SU-DHL-6 (cell line): ENCODE results near the gene SAXO1.

Source experiments
- H2AFZ ChIP-seq: fragments of 200-600 bp; sonication (generic); 2 replicates; pipeline ENCODE4 v1.6.1; 2014; ENCODE audit warnings: low read depth, mild to moderate bottlenecking, moderate library complexity, mixed read lengths, antibody characterized with exemption, low read length; ENCODE audit not compliant: severe bottlenecking
- H3F3A ChIP-seq: fragments of 200-600 bp; shearing (Covaris generic); 2 replicates; pipeline ENCODE4 v1.6.0; 2016; ENCODE audit warnings: antibody characterized with exemption, mild to moderate bottlenecking; ENCODE audit not compliant: insufficient read depth
- H3K27ac ChIP-seq: fragments of 200-600 bp; sonication (generic); 2 replicates; pipeline ENCODE4 v1.5.1; 2016; ENCODE audit warnings: low read depth, mild to moderate bottlenecking, low read length, moderate library complexity, mixed read lengths
- H3K27me3 ChIP-seq: fragments of 200-600 bp; sonication (generic), shearing (Covaris generic); 2 replicates; pipeline ENCODE4 v1.6.0; 2014; ENCODE audit warnings: mild to moderate bottlenecking, low read length
- H3K36me3 ChIP-seq: fragments of 200-600 bp; sonication (generic); 2 replicates; pipeline ENCODE4 v1.6.1; 2014; ENCODE audit warnings: mild to moderate bottlenecking, low read length, mixed read lengths
- H3K4me2 ChIP-seq: fragments of 300-600, 200-600 bp; shearing (Covaris generic), sonication (generic); 2 replicates; pipeline ENCODE4 v1.6.0; 2014; ENCODE audit warnings: low read length, low read depth, mild to moderate bottlenecking; ENCODE audit not compliant: poor library complexity, severe bottlenecking
- H3K4me3 ChIP-seq: fragments of 200-600 bp; sonication (generic); 2 replicates; pipeline ENCODE4 v1.5.1; 2014; ENCODE audit warnings: antibody characterized with exemption, low read length, mild to moderate bottlenecking, mixed read lengths; ENCODE audit not compliant: insufficient read depth, poor library complexity, severe bottlenecking
- H3K79me2 ChIP-seq: fragments of 200-600 bp; sonication (generic); 2 replicates; pipeline ENCODE4 v1.6.1; 2014; ENCODE audit warnings: mild to moderate bottlenecking, low read length, moderate library complexity; ENCODE audit not compliant: insufficient read depth
- H3K9ac ChIP-seq: fragments of 200-600 bp; sonication (generic); 2 replicates; pipeline ENCODE4 v1.7.0; 2014; ENCODE audit warnings: mild to moderate bottlenecking, low read length
- H3K9me2 ChIP-seq: fragments of 200-600 bp; sonication (generic); replicated peaks from 2 replicates; pipeline ENCODE4 v1.6.1; 2014; ENCODE audit warnings: low read length; ENCODE audit not compliant: insufficient read depth
- H3K9me3 ChIP-seq: fragments of 200-600 bp; sonication (generic); 2 replicates; pipeline ENCODE4 v1.6.1; 2014; ENCODE audit warnings: low read length, mixed read lengths; ENCODE audit not compliant: insufficient read depth
- H4K20me1 ChIP-seq: fragments of 200-600 bp; sonication (generic); 2 replicates; pipeline ENCODE4 v1.6.1; 2014; ENCODE audit warnings: low read depth, mild to moderate bottlenecking, antibody characterized with exemption, low read length, moderate library complexity, mixed read lengths
- EZH2phosphoT487 ChIP-seq: fragments of 200-600 bp; sonication (generic), shearing (Covaris generic); conservative IDR thresholded peaks from 2 replicates; pipeline ENCODE4 v1.6.1; 2018; ENCODE audit warnings: mild to moderate bottlenecking, antibody characterized with exemption, low read length, moderate library complexity, mixed read lengths
- TF ChIP-seq, protein P1 (sequence below): fragments of 200-600 bp; sonication (generic); IDR thresholded peaks from one replicate; pipeline ENCODE4 v1.5.1; 2017; ENCODE audit warnings: antibody characterized with exemption, mild to moderate bottlenecking, low read length, moderate library complexity; ENCODE audit not compliant: insufficient read depth, poor library complexity, severe bottlenecking

Gene SAXO1

DNA sequence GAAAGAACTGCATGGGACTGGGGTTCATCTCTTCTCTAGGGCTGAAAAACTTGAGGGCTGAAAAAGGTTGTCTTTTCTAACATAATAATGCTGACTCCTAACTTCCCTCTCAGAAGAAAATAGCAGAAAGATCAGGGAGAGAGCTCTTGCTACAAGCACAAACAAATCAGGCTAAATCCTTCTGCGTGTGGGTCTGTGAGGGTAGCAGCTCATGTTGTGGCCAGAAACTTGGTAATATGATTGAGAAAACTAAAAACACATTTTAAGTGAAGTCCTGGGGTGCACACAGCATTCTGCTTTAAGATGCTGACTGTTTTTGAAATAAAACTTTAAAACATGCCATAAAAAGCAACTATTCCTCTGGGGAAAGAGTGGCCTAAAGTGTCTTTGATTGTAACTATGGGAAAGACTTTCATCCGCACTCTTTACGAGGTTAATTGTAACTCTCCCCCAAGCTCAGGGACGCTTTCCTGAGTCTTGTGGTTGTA, 56.7 kb downstream of the SAXO1 start:
- Histone ChIP-seq H3F3A (no peaks in the 10 kb centered on the region), H3K4me3 (no peak overlapping the region), H3K9ac (no peak overlapping the region), H3K4me2 (no peak overlapping the region), H3K27me3 (0 out of 2 replicates have a peak, but pooled peaks cover 4% of the 10 kb centered on the region), H3K36me3 (no peaks in the 10 kb centered on the region), H3K9me3 (no peaks in the 10 kb centered on the region), H3K27ac (no peak overlapping the region), H2AFZ (no peak overlapping the region), H3K9me2 (no peaks in the 10 kb centered on the region), H4K20me1 (no peaks in the 10 kb centered on the region), H3K79me2 (no peaks in the 10 kb centered on the region)
- TF ChIP-seq, protein P1, sequence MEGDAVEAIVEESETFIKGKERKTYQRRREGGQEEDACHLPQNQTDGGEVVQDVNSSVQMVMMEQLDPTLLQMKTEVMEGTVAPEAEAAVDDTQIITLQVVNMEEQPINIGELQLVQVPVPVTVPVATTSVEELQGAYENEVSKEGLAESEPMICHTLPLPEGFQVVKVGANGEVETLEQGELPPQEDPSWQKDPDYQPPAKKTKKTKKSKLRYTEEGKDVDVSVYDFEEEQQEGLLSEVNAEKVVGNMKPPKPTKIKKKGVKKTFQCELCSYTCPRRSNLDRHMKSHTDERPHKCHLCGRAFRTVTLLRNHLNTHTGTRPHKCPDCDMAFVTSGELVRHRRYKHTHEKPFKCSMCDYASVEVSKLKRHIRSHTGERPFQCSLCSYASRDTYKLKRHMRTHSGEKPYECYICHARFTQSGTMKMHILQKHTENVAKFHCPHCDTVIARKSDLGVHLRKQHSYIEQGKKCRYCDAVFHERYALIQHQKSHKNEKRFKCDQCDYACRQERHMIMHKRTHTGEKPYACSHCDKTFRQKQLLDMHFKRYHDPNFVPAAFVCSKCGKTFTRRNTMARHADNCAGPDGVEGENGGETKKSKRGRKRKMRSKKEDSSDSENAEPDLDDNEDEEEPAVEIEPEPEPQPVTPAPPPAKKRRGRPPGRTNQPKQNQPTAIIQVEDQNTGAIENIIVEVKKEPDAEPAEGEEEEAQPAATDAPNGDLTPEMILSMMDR = no peak
- TF ChIP-seq EZH2phosphoT487 = no peak

DNA sequence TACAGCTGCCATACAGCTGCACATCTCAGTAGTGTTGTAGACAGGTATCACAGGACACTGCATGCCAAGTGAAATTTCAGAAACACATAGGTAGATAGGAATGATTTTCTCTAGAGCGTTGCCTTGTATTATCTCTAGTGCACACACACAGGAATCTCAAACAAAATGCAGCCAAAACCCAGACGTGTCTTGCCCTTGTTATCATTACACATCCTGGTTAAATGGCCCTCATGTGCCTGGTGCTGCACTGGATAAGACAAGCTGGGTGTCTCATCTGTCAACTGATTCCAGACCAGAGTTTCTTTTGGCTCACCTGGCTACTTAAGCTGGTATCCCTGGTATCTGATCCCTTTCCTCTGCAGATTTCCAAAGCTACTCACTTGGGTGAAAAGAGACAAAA, 59.7 kb downstream of the SAXO1 start:
- no peak overlapping the region for H3K9ac ChIP-seq
- no peaks in the 10 kb centered on the region for H3K9me3 ChIP-seq
- TF ChIP-seq, protein P1 = no peak
- no peak for TF ChIP-seq EZH2phosphoT487
- 0 out of 2 replicates have a peak, but pooled peaks cover 4% of the 10 kb centered on the region for H3K27me3 ChIP-seq
- H4K20me1 ChIP-seq = no peaks in the 10 kb centered on the region
- no peaks in the 10 kb centered on the region for H3F3A ChIP-seq
- H3K4me2 ChIP-seq = no peak overlapping the region
- H3K79me2 ChIP-seq = no peaks in the 10 kb centered on the region
- no peaks in the 10 kb centered on the region for H3K36me3 ChIP-seq
- H2AFZ ChIP-seq = no peak overlapping the region
- no peak overlapping the region for H3K27ac ChIP-seq
- H3K9me2 ChIP-seq = no peaks in the 10 kb centered on the region
- H3K4me3 ChIP-seq = no peak overlapping the region

DNA sequence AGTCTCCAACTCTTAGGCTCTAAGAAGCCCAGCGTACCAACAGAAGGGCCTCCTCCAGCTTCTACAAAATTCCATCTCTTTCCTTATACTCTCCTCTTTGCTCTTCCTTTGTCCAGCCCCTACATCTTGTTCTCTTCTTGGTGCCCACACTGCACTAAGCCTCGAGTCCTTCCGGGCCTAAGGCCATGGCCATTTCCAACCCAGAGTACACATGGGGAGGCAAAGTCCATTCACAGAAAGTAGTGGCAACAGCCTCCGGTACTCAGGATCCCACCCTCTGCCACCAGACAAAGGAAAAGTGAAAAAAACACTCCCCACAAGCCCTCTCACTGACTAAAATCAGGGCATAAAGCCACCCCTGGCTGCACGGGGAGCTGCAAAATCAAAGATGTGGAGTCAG, 60.3 kb downstream of the SAXO1 start:
- H3K4me3 ChIP-seq = no peak overlapping the region
- no peaks in the 10 kb centered on the region for H3K79me2 ChIP-seq
- H3F3A ChIP-seq = no peaks in the 10 kb centered on the region
- no peak for TF ChIP-seq EZH2phosphoT487
- TF ChIP-seq, protein P1 = no peak
- H3K9ac ChIP-seq = no peak overlapping the region
- H4K20me1 ChIP-seq = no peaks in the 10 kb centered on the region
- H3K27me3 ChIP-seq = 0 out of 2 replicates have a peak, but pooled peaks cover 4% of the 10 kb centered on the region
- H3K27ac ChIP-seq = no peak overlapping the region
- no peak overlapping the region for H2AFZ ChIP-seq
- H3K9me2 ChIP-seq = no peaks in the 10 kb centered on the region
- H3K9me3 ChIP-seq = peaks cover 4% of the 10 kb centered on the region; the same call in 1 of the 2 replicates
- H3K4me2 ChIP-seq = no peak overlapping the region
- no peaks in the 10 kb centered on the region for H3K36me3 ChIP-seq
